A549 (cell line): Measurements from ENCODE around the gene PZP.

Source experiments
- CHD4 ChIP-seq: fragments of 200-600 bp; sonication (generic); IDR thresholded peaks from 2 replicates; pipeline ENCODE4 v1.6.1; 2016; ENCODE audit warnings: antibody characterized with exemption, mild to moderate bottlenecking, borderline replicate concordance
- CTCF ChIP-seq: fragments of >200 bp; sonication (Bioruptor Twin); formaldehyde crosslinking; IDR thresholded peaks from 3 replicates; pipeline ENCODE4 v1.5.1; 2016
- EHMT2 ChIP-seq: fragments of 200-600 bp; sonication (generic); IDR thresholded peaks from 2 replicates; pipeline ENCODE4 v1.6.1; 2016; ENCODE audit warnings: antibody characterized with exemption, low read depth, mild to moderate bottlenecking, moderate library complexity
- EP300 ChIP-seq, 2 experiments: fragments of >200 bp; sonication (Bioruptor Twin); formaldehyde crosslinking; IDR thresholded peaks; 2 replicates in 1 of 2; 3 replicates in 1 of 2; pipeline ENCODE4 v1.6.1; 2016 to 2017
- MAFK ChIP-seq: fragments of 450-650 bp; IDR thresholded peaks from 2 replicates; pipeline ENCODE4 v1.6.1; 2014; ENCODE audit not compliant: partially characterized antibody
- MYC ChIP-seq: IDR thresholded peaks from 2 replicates; pipeline ENCODE4 v1.6.1; 2012; ENCODE audit warnings: mild to moderate bottlenecking, inconsistent platforms, low read length, improper control_type of control experiment, borderline replicate concordance
- PBX3 ChIP-seq: IDR thresholded peaks from 2 replicates; pipeline ENCODE4 v1.6.1; 2012
- POLR2A ChIP-seq: IDR thresholded peaks from 2 replicates; pipeline ENCODE4 v1.6.1; 2012; ENCODE audit warnings: mild to moderate bottlenecking, low read length
- POLR2AphosphoS2 ChIP-seq: conservative IDR thresholded peaks from 2 replicates; pipeline ENCODE4 v1.6.1; 2012; ENCODE audit warnings: low read length, improper control_type of control experiment, inconsistent platforms
- RAD21 ChIP-seq, 2 experiments: fragments of >200 bp in 1 of 2; sonication (Bioruptor Twin) in 1 of 2; formaldehyde crosslinking in 1 of 2; IDR thresholded peaks in 1 of 2; conservative IDR thresholded peaks in 1 of 2; 2 replicates in 1 of 2; 3 replicates in 1 of 2; pipeline ENCODE4 v1.6.1; 2012 to 2018; ENCODE audit warnings: inconsistent platforms in 1 of 2
- RCOR1 ChIP-seq: fragments of 150-350 bp; IDR thresholded peaks from 2 replicates; pipeline ENCODE4 v1.6.1; 2014; ENCODE audit warnings: antibody characterized with exemption, low read length, low read depth

- TF ChIP-seq MAFK (no peak), CTCF (no peak), POLR2AphosphoS2 (no peak), POLR2A (no peak), CHD4 (no peak), PBX3 (no peak), EP300 (IDR thresholded peaks at IDR 0.05) (no peak), EHMT2 (no peak), RCOR1 (no peak), MYC (no peak), RAD21 (conservative IDR thresholded peaks at IDR 0.05 in 1 of 2, IDR thresholded peaks at IDR 0.05 in 1 of 2) (no peak)
These were observed 104.9 kb downstream of the PZP start for GRCh38 chr12:9103050-9103849.
